GM18526 (cell line): ENCODE results near the gene PRKN.

Source experiments
- POLR2A ChIP-seq: IDR thresholded peaks from 3 replicates; pipeline ENCODE4 v1.6.1; 2011; ENCODE audit not compliant: insufficient read length; ENCODE audit errors: extremely low read depth

The PRKN gene

GRCh38 chr6:162722226-162722625 is 5.3 kb downstream of the PRKN start:
- TF ChIP-seq POLR2A = no peak

DNA sequence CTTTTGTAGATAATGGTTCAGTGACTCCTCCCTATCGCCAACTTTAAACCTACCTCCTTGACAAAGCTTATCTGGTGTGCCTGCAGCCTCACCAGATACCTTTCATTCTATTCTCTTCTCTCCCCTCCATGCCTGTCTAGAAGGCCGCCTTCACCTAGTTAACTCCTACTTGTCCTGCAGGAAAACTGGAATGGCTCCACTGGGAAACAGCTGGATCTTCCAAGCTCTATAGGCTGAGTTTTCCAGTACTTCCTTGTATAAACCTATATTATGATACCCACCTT is 6.2 kb downstream of the PRKN start:
- TF ChIP-seq POLR2A = no peak

DNA sequence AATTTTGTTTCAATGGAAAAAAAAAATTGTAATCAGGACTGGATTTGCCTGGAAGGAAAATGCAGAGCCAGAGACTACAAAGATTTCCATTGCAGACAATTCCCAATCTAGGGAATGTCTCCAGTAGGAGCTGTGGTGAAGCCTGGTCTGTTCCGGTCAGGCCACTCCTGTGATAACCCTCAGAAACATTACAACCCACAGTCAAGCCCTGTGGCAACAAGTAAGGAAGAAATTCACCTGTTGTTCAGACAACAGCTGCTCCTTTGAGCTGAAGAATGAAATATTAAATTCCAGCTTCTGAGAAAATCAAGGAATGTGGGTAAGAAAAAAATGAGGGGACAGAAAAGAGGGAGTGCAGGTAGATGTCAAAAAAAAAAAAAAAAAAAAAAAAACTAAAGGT is 8.0 kb downstream of the PRKN start:
- no peak for TF ChIP-seq POLR2A

DNA sequence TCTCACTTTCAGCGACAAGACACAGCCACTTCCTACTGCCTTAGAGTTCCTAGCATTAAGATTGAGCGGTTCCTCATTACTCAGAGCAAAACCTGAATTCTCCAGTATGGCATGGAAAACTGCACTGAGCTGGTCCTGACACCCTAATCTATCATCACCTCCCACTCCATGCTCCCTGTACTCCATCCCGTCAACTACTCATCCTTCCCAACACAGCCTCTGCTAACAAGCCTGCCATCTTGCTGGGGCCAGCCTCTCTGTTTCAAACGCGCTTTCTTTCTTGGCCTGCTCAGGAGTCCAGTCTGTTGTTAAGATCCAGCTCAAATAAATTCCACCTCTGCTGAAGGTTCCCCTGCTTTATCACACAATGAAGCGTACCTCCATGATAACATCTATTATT is 12.0 kb downstream of the PRKN start:
- TF ChIP-seq POLR2A = no peak

GRCh38 chr6:162713974-162714780 is 13.4 kb downstream of the PRKN start:
- TF ChIP-seq POLR2A = no peak

GRCh38 chr6:162712694-162713093 is 14.9 kb downstream of the PRKN start:
- no peak for TF ChIP-seq POLR2A

DNA sequence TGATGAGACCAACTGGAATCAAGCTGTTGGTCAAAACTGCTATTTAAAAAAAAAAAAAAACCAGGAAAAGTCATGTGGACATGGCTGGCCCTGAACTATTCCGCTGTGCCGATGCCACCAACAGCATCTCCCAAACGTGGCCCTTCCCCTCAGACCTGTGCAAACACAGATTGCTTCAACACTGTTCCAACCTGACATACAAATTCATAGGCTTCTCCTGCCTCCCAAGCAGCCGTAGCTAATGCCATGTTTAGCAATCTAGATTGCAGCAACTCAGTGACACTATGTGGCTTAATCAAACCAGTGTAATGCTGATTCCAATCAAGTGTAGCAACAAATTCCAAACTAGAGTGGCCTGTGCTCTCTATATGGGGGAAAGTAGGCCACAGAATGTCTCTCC is 16.2 kb downstream of the PRKN start:
- no peak for TF ChIP-seq POLR2A

- no peak for TF ChIP-seq POLR2A
Measured at GRCh38 chr6:162710936-162711335, 16.6 kb downstream of the PRKN start.

DNA sequence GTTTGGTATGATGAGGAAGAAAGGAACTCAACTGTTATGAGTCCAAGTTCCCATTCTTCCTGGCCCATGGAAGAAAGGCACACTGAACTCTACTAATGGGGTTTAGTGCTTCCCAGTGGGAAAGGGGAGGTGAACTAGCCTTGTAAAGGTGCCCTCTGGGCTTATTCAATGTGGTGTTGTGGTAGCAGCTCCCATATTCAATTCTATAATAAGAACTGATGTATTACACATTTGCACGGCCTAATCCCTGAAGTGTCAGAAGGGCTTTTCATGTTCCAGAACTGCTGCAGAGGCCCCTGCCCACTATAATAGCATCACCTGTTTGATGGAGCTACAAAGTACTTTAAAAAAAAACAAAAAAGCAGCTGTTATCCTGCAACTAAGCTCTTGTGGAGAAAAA is 17.1 kb downstream of the PRKN start:
- TF ChIP-seq POLR2A = no peak

GRCh38 chr6:162709431-162709830 is 18.1 kb downstream of the PRKN start:
- TF ChIP-seq POLR2A = no peak

DNA sequence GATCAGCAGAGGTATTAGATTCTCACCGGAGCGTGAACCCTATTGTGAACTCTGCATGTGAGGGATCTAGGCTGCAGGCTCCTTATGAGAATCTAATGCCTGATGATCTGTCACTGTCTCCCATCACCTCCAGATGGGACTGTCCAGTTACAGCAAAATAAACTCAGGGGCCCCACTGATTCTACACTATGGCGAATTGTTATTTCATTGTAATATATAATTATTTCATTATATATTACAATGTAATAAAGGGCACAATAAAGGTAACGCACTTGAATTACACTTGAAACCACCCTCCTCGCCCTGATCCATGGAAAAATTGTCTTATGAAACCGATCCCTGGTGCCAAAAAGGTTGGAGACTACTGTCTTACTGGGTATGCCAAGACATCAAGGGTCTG is 18.6 kb downstream of the PRKN start:
- no peak for TF ChIP-seq POLR2A

DNA sequence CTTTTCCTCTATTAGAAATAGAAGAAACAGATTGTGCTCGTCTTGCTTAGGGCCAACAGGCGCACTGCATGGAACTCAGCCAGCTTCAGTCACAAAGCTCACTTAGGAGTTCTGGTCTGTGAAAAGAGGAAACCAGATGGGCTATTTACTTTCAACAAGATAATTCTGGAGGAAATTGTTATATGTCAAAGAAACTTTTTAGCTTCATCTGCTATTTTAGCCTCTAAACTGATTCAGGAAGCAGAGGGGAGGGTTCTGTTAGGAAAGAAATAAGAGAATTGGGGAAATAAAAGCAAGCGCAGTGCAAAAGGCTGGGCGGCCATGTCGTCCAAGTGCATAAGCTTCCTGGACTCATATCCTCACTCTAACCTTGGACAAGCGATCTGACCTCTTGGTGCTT is 21.3 kb downstream of the PRKN start:
- TF ChIP-seq POLR2A = no peak

GRCh38 chr6:162705736-162706135 is 21.8 kb downstream of the PRKN start:
- TF ChIP-seq POLR2A = no peak

- TF ChIP-seq POLR2A = no peak
Measured at GRCh38 chr6:162704001-162704400, 23.6 kb downstream of the PRKN start.

GRCh38 chr6:162702446-162702845 is 25.1 kb downstream of the PRKN start:
- TF ChIP-seq POLR2A = no peak

- no peak for TF ChIP-seq POLR2A
Measured at GRCh38 chr6:162701551-162701950, 26.0 kb downstream of the PRKN start.

- TF ChIP-seq POLR2A = no peak
Measured at GRCh38 chr6:162700966-162701365, 26.6 kb downstream of the PRKN start.
